Measurements from ENCODE around the gene FBXO41.

GRCh38 chr2:73266061-73266901, 18.0 kb downstream of the FBXO41 start:
- no peak for TF ChIP-seq FOXP2 (optimal IDR thresholded peaks at IDR 0.05; ENCODE audit: borderline replicate concordance, extremely low read depth, extremely low read length, insufficient read depth)
- no peak for TF ChIP-seq POLR2AphosphoS5 (IDR thresholded peaks at IDR 0.05; ENCODE audit: low read depth, low read length)
- no peak for TF ChIP-seq REST (IDR thresholded peaks at IDR 0.05; ENCODE audit: insufficient read depth in 1 of 2, low read depth in 2 of 2, low read length in 2 of 2)
- TF ChIP-seq TAF1 (IDR thresholded peaks at IDR 0.05; ENCODE audit: borderline replicate concordance, insufficient read depth, low read length), result no peak
- no peak for TF ChIP-seq SIN3A (IDR thresholded peaks at IDR 0.05; ENCODE audit: borderline replicate concordance, insufficient read depth, low read length)
